AG09309 (cell line): Measurements from ENCODE around the gene ING1.
A peak's percentile ranks its signal among the peaks of the same experiment; 100 is the strongest.

Experiments
- DNase-seq: peaks from one replicate; pipeline ENCODE4 v3.0.0-alpha.2; 2010; ENCODE audit warnings: low read depth
- H3K4me3 ChIP-seq: 2 replicates; pipeline ENCODE4 v1.5.1; 2011; ENCODE audit warnings: mild to moderate bottlenecking, low read depth, low read length, moderate library complexity; ENCODE audit not compliant: control insufficient read depth
- TF ChIP-seq, protein P1 (sequence below): IDR thresholded peaks from 2 replicates; pipeline ENCODE4 v1.5.1; 2011; ENCODE audit warnings: mild to moderate bottlenecking, low read depth, low read length, inconsistent platforms; ENCODE audit not compliant: insufficient read depth, control insufficient read depth; ENCODE audit errors: missing control alignments

ING1 gene

DNA sequence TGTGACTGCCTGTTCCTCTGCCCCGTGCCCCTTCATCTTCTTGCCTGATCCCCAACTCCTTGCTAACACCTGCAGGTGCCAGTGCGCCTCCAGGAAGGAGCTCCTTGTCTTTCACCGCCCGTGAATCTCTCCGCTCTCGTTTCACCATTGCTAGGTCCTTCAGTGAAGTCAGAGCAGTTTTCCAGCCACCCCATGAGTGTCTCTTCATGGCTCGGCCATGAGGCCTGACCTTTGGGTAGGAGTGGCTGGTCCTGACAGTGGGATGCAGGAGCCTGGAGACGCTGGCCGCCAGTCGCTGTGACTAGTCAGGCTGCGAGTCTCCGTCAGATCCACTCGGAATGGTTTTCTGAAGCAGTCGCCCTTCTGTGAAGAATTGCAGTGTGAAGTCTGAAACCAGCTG is 43.8 kb downstream of the ING1 start:
- TF ChIP-seq, protein P1, sequence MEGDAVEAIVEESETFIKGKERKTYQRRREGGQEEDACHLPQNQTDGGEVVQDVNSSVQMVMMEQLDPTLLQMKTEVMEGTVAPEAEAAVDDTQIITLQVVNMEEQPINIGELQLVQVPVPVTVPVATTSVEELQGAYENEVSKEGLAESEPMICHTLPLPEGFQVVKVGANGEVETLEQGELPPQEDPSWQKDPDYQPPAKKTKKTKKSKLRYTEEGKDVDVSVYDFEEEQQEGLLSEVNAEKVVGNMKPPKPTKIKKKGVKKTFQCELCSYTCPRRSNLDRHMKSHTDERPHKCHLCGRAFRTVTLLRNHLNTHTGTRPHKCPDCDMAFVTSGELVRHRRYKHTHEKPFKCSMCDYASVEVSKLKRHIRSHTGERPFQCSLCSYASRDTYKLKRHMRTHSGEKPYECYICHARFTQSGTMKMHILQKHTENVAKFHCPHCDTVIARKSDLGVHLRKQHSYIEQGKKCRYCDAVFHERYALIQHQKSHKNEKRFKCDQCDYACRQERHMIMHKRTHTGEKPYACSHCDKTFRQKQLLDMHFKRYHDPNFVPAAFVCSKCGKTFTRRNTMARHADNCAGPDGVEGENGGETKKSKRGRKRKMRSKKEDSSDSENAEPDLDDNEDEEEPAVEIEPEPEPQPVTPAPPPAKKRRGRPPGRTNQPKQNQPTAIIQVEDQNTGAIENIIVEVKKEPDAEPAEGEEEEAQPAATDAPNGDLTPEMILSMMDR = no peak
- no peak for DNase-seq

GRCh38 chr13:110758195-110758805 is 44.8 kb downstream of the ING1 start:
- DNase-seq = peak; percentile 29
- no peak overlapping the region for H3K4me3 ChIP-seq
- TF ChIP-seq, protein P1 = no peak

More for the DNA sequence above, 43.8 kb downstream of the ING1 start:
- H3K4me3 ChIP-seq = no peak overlapping the region

DNA sequence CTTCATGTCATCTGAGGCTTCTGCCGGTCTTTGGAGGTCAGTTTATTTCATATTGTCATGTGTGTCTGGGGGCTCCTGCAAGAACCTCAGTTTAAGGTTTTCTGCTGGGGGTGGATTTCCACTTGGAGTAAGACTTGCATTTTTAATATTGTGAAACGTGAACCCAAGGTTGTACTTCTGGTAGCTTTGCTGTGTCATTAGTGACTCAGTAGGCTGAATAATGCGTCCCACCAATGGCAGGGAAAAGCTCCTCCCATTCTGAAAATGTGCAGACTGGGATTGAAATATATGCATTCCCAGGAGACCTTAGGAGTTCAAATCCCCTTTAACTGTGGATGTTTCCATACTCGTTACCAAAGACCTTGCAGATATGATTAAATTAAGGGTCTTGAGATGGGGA is 46.2 kb downstream of the ING1 start:
- DNase-seq = peak; percentile 16
- H3K4me3 ChIP-seq = no peak overlapping the region
- TF ChIP-seq, protein P1 = no peak

- TF ChIP-seq, protein P1 = no peak
These were observed 47.1 kb downstream of the ING1 start for GRCh38 chr13:110760611-110761010.

GRCh38 chr13:110766671-110767430 is 53.4 kb downstream of the ING1 start:
- no peak overlapping the region for H3K4me3 ChIP-seq
- TF ChIP-seq, protein P1 = no peak
- no peak for DNase-seq

More at GRCh38 chr13:110760611-110761010, 47.1 kb downstream of the ING1 start:
- DNase-seq = no peak
- H3K4me3 ChIP-seq = no peak overlapping the region

DNA sequence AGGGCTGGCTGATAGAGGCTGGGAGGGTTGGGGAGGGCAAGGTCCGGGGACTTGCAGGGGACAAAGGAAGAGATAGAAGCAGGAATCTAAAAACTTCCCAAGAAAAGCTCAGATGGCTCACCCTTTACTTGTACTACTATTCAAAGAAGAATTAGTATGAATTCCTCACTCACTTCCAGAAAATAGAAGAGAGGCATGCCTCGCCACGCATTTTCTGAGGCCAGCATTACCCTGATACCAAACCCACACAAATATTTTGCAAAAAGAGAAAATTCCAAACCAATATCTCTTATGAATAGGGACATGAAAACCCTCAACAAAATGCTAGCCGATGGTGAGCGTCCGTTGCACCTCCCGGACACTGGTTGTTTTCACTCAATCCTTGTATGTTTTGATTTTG is 54.0 kb downstream of the ING1 start:
- no peak overlapping the region for H3K4me3 ChIP-seq
- TF ChIP-seq, protein P1 = no peak
- DNase-seq = no peak
